ENCODE data around the gene FGF8.

DNA sequence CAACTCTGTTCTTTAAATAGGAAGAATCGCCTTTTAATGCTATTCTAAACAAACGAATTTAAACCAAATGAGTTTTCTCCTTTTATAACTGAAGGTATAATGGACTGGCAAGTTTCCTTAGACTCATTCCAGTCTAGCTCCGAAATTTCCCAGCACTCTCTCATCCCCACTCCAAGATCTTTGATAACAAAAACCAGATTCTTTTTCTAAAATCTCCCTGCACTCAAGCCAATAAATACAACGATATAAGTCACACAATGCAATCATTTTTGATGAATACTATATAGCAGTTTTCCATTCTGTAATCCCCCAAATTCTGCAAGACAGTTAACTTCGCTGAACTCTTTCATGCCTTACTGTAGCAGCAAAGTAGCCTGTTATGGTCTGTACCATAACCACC lies 40.5 kb upstream of the FGF8 start:
- TF ChIP-seq POLR2AphosphoS5 (IDR thresholded peaks at IDR 0.05; ENCODE audit: borderline replicate concordance, low read depth, low read length) (no peak), FOXP2 (optimal IDR thresholded peaks at IDR 0.05; ENCODE audit: control extremely low read depth, extremely low read length, insufficient read depth) (no peak)
